ENCODE data around the gene CREBRF.

DNA sequence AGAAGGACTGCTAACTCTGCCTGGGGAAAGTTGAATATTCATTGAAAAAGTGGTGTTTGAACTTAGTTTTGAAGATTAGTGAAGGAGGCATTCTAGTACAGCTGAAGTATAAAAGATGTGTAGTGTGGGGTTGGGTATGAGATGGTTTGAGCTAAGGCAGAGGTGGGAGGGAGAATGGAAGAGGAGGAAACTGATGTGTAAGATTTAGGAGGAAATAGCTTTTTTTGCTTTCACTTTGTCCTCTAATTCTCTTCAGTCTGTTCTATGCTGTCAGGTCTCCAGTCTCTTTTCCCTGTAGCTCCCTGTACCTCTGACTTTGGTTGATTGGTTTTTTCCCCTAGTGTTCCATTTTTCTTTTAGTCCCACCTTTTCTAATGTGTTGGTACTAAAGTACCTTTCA lies 9.0 kb downstream of the CREBRF start:
- TF ChIP-seq SUZ12 (IDR thresholded peaks at IDR 0.05; ENCODE audit: extremely low read depth, insufficient read depth, insufficient read length), result no peak
- TF ChIP-seq YY1 (IDR thresholded peaks at IDR 0.05; ENCODE audit: insufficient read depth, insufficient read length), result no peak
